Muscle layer of colon (tissue), 2 donors: ENCODE measurements around the gene NR2F1-AS1.

Experiments
- H3K27ac ChIP-seq: one replicate; pipeline ENCODE4 v1.7.0; 2013; ENCODE audit warnings: low read depth, mild to moderate bottlenecking, low read length, moderate library complexity
- H3K27me3 ChIP-seq, 2 donors: one replicate each; pipeline ENCODE4 v1.7.0; 2013; ENCODE audit warnings: low read length in 2 of 2, mild to moderate bottlenecking in 2 of 2; ENCODE audit not compliant: insufficient read depth in 2 of 2, control insufficient read depth in 1 of 2
- H3K36me3 ChIP-seq: one replicate; pipeline ENCODE4 v1.7.0; 2013; ENCODE audit warnings: mild to moderate bottlenecking, low read length; ENCODE audit not compliant: insufficient read depth
- H3K4me1 ChIP-seq: one replicate; pipeline ENCODE4 v1.7.0; 2013; ENCODE audit warnings: mild to moderate bottlenecking, low read length; ENCODE audit not compliant: insufficient read depth
- H3K4me3 ChIP-seq, 2 donors: one replicate each; pipeline ENCODE4 v1.7.0; 2013; ENCODE audit warnings: low read length in 2 of 2, low read depth in 1 of 2, mild to moderate bottlenecking in 1 of 2, moderate library complexity in 1 of 2
- H3K9ac ChIP-seq: one replicate; pipeline ENCODE4 v1.7.0; 2013; ENCODE audit warnings: low read length
- H3K9me3 ChIP-seq: one replicate; pipeline ENCODE4 v1.7.0; 2013; ENCODE audit warnings: mild to moderate bottlenecking, low read length
- donor health status: abdominal sarcoma.
- donor health status: Adenocarcinoma of cecum.

NR2F1-AS1 gene

GRCh38 chr5:93427316-93427715 is 153.7 kb downstream of the NR2F1-AS1 start:
- no peak overlapping the region for H3K4me3 ChIP-seq
- no peak overlapping the region for H3K27ac ChIP-seq
- H3K9ac ChIP-seq = no peak overlapping the region
- H3K9me3 ChIP-seq = no peaks in the 10 kb centered on the region
- H3K27me3 ChIP-seq = no peaks in the 10 kb centered on the region
- H3K36me3 ChIP-seq = no peaks in the 10 kb centered on the region
- H3K4me1 ChIP-seq = peaks cover 14% of the 10 kb centered on the region

GRCh38 chr5:93425096-93425495 is 155.9 kb downstream of the NR2F1-AS1 start:
- Histone ChIP-seq H3K4me3 (no peak overlapping the region), H3K9ac (no peak overlapping the region), H3K27me3 (no peaks in the 10 kb centered on the region), H3K4me1 (peaks cover 14% of the 10 kb centered on the region), H3K36me3 (no peaks in the 10 kb centered on the region), H3K27ac (no peak overlapping the region), H3K9me3 (no peaks in the 10 kb centered on the region)

DNA sequence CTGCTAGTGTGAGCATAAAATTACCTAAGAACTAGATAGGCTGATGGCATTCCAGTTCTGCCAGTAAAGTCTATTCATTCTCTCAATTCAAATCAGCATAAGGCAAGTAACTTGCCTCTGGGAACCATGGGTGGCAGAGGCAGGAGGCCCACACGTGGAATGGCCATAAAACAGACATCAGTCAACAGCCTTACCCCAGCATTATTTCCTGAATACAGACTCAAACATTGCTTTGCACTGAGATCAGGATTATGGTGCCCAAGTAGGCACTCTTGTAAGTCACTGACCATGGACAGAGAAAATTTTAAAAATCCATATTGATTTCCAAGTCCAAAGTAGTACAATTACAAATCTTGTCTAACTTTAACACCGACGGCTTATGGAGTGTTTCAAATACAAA is 157.7 kb downstream of the NR2F1-AS1 start:
- H3K9me3 ChIP-seq = no peaks in the 10 kb centered on the region
- no peaks in the 10 kb centered on the region for H3K36me3 ChIP-seq
- no peak overlapping the region for H3K9ac ChIP-seq
- H3K27ac ChIP-seq = no peak overlapping the region
- peaks cover 14% of the 10 kb centered on the region for H3K4me1 ChIP-seq
- H3K27me3 ChIP-seq = no peaks in the 10 kb centered on the region
- H3K4me3 ChIP-seq = no peak overlapping the region

- Histone ChIP-seq H3K4me3 (no peak overlapping the region), H3K36me3 (no peaks in the 10 kb centered on the region), H3K9ac (no peak overlapping the region), H3K9me3 (no peaks in the 10 kb centered on the region), H3K4me1 (peaks cover 14% of the 10 kb centered on the region), H3K27ac (no peak overlapping the region), H3K27me3 (no peaks in the 10 kb centered on the region)
Observed at GRCh38 chr5:93422652-93423280, 158.3 kb downstream of the NR2F1-AS1 start.

DNA sequence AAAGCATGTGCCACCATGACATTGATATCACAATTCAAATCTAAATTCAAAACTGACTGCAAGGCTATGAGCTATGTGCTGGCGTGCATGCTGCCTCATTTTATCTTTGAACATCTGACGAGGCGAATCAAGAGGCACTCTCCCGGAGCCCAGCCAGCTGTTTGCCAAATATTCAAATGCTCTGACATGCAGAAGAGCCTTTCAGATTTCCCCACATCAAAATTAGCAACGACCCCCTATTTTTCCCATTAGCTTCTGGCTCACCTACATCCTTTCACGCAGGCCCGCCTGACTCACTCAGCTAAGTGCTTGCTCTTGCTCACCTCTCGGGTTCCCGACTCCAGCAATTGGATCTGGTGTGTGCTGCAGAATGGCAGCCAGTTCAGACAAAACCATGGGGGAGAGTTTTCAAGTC is 159.0 kb downstream of the NR2F1-AS1 start:
- Histone ChIP-seq H3K27ac (no peak overlapping the region), H3K36me3 (no peaks in the 10 kb centered on the region), H3K9me3 (no peaks in the 10 kb centered on the region), H3K4me1 (peaks cover 14% of the 10 kb centered on the region), H3K4me3 (no peak overlapping the region), H3K9ac (no peak overlapping the region), H3K27me3 (no peaks in the 10 kb centered on the region)

DNA sequence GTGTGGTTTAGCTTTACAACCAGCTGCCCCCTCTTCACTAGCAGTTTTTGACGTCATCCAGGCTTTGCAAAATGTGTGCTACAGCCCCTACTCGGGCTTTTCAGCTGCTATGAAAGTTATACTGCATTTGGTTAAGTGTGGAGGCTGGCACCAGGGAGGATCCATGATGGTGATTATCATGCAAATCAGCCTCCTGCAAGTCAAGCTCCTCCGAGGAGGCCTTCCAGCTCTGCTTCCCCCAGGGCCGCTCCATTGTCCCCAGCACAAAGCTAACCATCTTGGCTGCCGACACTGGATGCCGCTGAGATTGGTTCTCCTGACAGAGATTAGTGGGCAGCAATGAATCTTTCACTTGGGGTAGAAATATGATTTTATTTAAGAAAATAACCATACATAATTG is 159.6 kb downstream of the NR2F1-AS1 start:
- Histone ChIP-seq H3K27me3 (no peaks in the 10 kb centered on the region), H3K9me3 (no peaks in the 10 kb centered on the region), H3K4me3 (no peak overlapping the region), H3K36me3 (no peaks in the 10 kb centered on the region), H3K9ac (no peak overlapping the region), H3K27ac (no peak overlapping the region), H3K4me1 (peaks cover 10% of the 10 kb centered on the region)

GRCh38 chr5:93417490-93417889 is 163.5 kb downstream of the NR2F1-AS1 start:
- Histone ChIP-seq H3K9me3 (no peaks in the 10 kb centered on the region), H3K27ac (no peak overlapping the region), H3K9ac (no peak overlapping the region), H3K27me3 (no peaks in the 10 kb centered on the region), H3K4me1 (no peaks in the 10 kb centered on the region), H3K36me3 (no peaks in the 10 kb centered on the region), H3K4me3 (no peak overlapping the region)

DNA sequence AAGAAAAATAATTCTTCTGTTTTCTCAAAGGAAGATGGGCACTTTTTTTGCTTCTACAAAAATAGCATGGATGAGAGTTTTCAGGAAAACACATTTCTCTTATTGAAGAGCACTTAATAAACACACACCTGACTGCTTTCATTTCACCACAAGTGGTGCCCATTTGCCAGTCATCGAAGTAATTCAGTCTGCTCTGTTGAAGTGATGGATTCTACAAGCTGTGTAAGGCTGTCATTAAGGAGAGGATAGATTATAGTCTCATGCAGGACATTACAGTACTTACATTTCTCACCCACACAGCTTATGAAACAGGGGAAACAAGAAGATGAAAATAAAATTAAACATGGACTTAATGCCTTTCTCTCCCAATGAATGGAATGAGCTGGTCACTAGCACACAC is 165.2 kb downstream of the NR2F1-AS1 start:
- Histone ChIP-seq H3K27me3 (no peaks in the 10 kb centered on the region), H3K9ac (no peak overlapping the region), H3K36me3 (no peaks in the 10 kb centered on the region), H3K4me1 (no peaks in the 10 kb centered on the region), H3K27ac (no peak overlapping the region), H3K4me3 (no peak overlapping the region), H3K9me3 (no peaks in the 10 kb centered on the region)

- Histone ChIP-seq H3K4me1 (no peaks in the 10 kb centered on the region), H3K4me3 (no peak overlapping the region), H3K9ac (no peak overlapping the region), H3K9me3 (no peaks in the 10 kb centered on the region), H3K36me3 (no peaks in the 10 kb centered on the region), H3K27me3 (no peaks in the 10 kb centered on the region), H3K27ac (no peak overlapping the region)
Observed at GRCh38 chr5:93411716-93412115, 169.3 kb downstream of the NR2F1-AS1 start.

DNA sequence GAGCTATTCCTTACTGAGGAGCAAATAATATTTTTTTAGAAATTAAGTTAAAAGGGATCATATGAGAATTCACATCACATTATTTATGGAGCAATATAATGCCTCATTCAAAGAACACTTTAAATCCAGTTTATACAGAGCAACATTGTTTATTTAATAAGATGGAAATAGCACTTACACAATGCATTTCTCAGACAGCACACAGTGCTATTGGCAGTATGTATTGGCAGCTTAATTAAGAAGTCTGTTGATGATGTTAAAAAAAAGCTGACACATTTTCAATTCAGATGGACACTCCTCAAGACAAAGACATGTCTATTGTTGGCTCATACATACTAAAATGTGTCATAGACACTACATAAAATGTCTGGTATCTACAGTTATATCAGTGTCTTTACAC is 171.3 kb downstream of the NR2F1-AS1 start:
- H3K27ac ChIP-seq = no peak overlapping the region
- H3K9ac ChIP-seq = no peak overlapping the region
- H3K27me3 ChIP-seq = no peaks in the 10 kb centered on the region
- no peaks in the 10 kb centered on the region for H3K9me3 ChIP-seq
- H3K4me3 ChIP-seq = no peak overlapping the region
- H3K4me1 ChIP-seq = no peaks in the 10 kb centered on the region
- no peaks in the 10 kb centered on the region for H3K36me3 ChIP-seq

DNA sequence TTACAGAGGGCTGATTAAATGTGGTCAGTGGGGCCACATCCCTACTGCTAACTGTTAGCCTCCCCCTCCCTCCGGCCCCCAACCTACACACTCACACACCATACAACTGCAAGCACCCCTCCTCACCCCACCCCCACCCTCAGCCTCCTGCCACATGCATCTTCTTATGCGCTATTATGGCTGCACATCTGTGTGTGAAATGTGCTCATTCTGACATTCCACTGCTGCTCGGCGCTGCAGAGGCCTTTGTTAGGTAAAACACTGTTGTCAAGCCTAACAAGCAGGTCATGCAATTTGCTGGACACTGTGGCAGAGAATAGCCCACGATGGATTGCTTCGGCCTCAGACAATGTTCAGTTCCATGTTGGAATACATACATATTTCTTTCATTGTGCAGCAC is 173.6 kb downstream of the NR2F1-AS1 start:
- H3K9me3 ChIP-seq = no peaks in the 10 kb centered on the region
- H3K27me3 ChIP-seq = no peaks in the 10 kb centered on the region
- no peaks in the 10 kb centered on the region for H3K36me3 ChIP-seq
- H3K4me1 ChIP-seq = peaks cover 3% of the 10 kb centered on the region
- H3K9ac ChIP-seq = no peak overlapping the region
- no peak overlapping the region for H3K27ac ChIP-seq
- no peak overlapping the region for H3K4me3 ChIP-seq

DNA sequence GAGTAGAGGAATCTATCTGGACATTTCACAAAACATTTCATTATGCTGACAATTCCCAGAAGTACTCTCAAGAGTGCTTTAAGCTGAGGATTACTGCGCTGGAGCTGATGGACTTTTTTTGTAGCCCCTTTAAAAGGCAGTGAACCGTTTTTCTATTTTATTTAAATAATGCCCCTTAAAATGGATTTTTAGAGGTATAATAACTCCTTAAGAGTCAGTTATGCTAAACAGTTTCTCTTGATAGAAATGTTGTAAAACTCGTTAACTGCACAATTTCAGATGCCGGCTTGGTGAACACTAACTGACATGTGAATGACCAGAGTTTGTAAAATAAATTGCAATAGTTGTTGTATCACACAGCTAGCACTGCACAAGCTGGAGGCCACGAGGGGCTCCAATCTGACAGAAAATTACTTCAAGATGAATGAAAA is 174.0 kb downstream of the NR2F1-AS1 start:
- Histone ChIP-seq H3K9ac (no peak overlapping the region), H3K36me3 (no peaks in the 10 kb centered on the region), H3K4me1 (peaks cover 4% of the 10 kb centered on the region), H3K9me3 (no peaks in the 10 kb centered on the region), H3K27me3 (no peaks in the 10 kb centered on the region), H3K4me3 (no peak overlapping the region), H3K27ac (no peak overlapping the region)
